ENCODE measurements around the gene OR51A4. TPM values are rescaled to one million over a fixed set of nuclear protein-coding genes. Genes with fewer than 3 reads are reported as not detected.
"Not testable (repeated sequence)": the region's sequence is repeated elsewhere in the genome, so short reads cannot be mapped to it uniquely, and the experiment has no call there.

OR51A4 gene, protein sequence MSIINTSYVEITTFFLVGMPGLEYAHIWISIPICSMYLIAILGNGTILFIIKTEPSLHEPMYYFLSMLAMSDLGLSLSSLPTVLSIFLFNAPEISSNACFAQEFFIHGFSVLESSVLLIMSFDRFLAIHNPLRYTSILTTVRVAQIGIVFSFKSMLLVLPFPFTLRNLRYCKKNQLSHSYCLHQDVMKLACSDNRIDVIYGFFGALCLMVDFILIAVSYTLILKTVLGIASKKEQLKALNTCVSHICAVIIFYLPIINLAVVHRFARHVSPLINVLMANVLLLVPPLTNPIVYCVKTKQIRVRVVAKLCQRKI
- total RNA-seq: not detected
- not detected for polyA plus RNA-seq
- total RNA-seq: 0 reads per million in 6 experiments

DNA sequence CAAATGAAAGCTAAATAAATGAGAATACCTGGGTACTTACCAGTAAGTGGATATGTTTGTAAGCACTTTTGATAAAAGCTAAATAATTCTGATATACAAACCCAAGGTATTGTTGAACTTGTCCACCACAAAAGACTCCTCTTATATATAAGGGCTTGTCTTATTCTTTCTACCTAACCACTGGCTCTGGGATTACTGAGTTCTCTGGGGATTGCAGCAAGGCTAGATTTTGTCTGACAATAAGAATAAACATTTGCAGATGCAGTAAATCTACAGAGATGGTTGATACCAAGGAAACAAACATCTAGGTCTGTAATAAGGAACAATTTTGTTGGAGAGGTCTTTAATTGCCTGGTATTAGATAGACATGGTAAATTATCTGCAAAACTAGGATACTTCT, at the start of gene OR51A4:
Gene OR51A4, minus strand, starts transcription at position 101 of the 400 bp plus-strand sequence. CDS start 505 bp downstream, outside the sequence.
- ATAC-seq (no peak), DNase-seq (no peak)
- no peak within 1 kb of the TSS for H3K27ac Mint-ChIP-seq
- H3K9me3 Mint-ChIP-seq: no peaks in the 10 kb centered on the region
- H3K36me3 Mint-ChIP-seq: no peaks in the 10 kb centered on the region
- H3K27me3 Mint-ChIP-seq: peaks cover 0 to 11% (median 2%) of the 10 kb centered on the region in 5 donors
- H3K4me1 Mint-ChIP-seq: no peaks in the 10 kb centered on the region
- POLR2A ChIA-PET: no interaction called here
- H3K4me3 Mint-ChIP-seq: no peak within 1 kb of the TSS

DNA sequence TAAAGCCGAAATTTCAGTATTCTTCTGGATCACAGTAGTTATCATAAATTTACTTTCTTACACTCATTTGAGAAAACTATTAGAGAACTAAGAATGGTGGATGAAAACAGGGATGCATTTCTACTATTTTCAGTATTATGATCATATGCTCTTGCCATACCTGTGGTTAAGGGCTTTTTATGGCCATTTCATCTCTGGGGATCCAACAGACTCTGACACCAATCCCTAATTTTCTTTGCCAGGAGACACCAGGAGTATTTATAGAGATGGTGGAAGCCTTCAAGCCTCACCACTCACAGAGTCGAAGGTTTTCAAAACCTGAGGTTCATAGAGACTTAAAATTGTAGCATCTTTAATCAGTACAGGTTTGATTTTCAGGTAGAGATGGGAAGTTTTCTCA, 47.1 kb upstream of the OR51A4 start, which contains the start of gene OR51L1:
Gene OR51L1, plus strand, starts transcription at position 301 of the 400 bp plus-strand sequence. CDS start 4,132 bp downstream, outside the sequence.
- Mint-ChIP-seq H3K27ac (no peak within 1 kb of the TSS), H3K4me3 (no peak within 1 kb of the TSS), H3K4me1 (no peaks in the 10 kb centered on the region), H3K36me3 (no peaks in the 10 kb centered on the region), H3K9me3 (no peaks in the 10 kb centered on the region), H3K27me3 (peaks cover 0 to 13% (median 0%) of the 10 kb centered on the region in 5 donors)
- no peak for DNase-seq
- POLR2A ChIA-PET: no interaction called here
- ATAC-seq: no peak

DNA sequence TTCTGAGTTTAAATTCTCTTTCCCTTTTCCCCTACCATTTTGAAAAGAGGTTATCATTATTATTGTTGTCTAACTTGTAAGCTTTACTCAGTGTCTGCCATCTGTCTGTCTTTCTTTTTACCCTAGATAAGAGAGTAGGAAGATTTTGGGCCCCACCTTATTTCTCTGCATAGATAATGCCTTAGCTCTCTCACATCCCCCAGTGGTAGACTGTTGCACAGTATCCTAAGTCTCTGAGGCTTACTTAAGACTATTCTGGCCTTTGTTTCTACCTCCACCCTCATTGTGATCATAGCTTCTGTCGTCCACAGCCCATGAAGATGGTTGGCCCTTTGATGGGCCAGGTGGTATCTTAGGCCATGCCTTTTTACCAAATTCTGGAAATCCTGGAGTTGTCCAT, 43.7 kb upstream of the OR51A4 start:
- Mint-ChIP-seq H3K4me3 (no peak overlapping the region), H3K27ac (no peak overlapping the region), H3K36me3 (no peaks in the 10 kb centered on the region), H3K9me3 (peaks cover 0 to 5% (median 0%) of the 10 kb centered on the region in 9 donors), H3K27me3 (peaks cover 0 to 29% (median 0%) of the 10 kb centered on the region in 5 donors), H3K4me1 (no peaks in the 10 kb centered on the region)
- no peak for DNase-seq
- POLR2A ChIA-PET: no interaction called here
- no peak for ATAC-seq

DNA sequence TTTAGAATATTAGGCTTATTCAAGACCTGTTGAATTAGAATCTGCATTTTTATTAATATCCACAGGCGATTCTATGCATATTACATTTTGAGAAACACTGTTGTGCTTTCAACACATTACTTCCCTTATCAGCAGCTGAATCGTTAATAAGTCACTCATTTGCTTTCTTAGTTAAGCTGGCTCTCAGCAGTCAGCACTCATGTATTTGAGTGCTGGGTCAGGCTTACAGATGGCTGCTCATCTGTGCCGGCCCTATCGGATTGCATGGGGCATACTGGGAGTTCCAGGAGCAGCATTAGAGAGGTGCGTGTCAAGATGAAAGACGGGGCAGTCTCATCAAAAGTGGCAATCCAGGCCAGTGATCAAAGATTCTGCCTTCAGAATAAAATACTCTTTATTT, 36.4 kb upstream of the OR51A4 start:
- peaks cover 0 to 5% (median 0%) of the 10 kb centered on the region in 9 donors for H3K9me3 Mint-ChIP-seq
- no peaks in the 10 kb centered on the region for H3K4me1 Mint-ChIP-seq
- H3K4me3 Mint-ChIP-seq: no peak overlapping the region
- ATAC-seq (no peak), DNase-seq (no peak)
- H3K27me3 Mint-ChIP-seq: peaks cover 0 to 17% (median 0%) of the 10 kb centered on the region in 5 donors
- no peak overlapping the region for H3K27ac Mint-ChIP-seq
- POLR2A ChIA-PET: no interaction called here
- no peaks in the 10 kb centered on the region for H3K36me3 Mint-ChIP-seq

DNA sequence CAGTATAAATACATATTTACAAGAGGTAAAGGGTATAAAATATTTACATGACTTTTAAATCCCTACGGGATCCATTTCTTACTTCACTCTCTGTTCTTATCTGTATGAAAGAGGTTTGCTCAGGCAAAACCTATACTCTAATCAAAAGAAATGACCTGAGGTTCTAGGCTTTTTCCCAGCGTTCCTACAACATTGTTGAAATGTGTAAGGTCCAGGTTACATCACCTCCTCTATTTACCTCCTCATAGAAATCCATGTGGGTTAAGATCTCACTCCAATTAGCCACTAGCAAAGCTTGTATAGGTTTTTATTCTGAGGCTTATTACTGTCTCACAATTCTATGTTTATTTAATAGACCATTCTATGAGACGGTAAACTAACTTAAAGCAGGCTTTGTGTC, 35.3 kb upstream of the OR51A4 start:
- Mint-ChIP-seq H3K4me3 (no peak overlapping the region), H3K4me1 (no peaks in the 10 kb centered on the region), H3K27ac (no peak overlapping the region), H3K36me3 (peaks cover 0 to 5% (median 0%) of the 10 kb centered on the region in 3 donors), H3K9me3 (peaks cover 0 to 8% (median 3%) of the 10 kb centered on the region in 9 donors), H3K27me3 (peaks cover 0 to 12% (median 2%) of the 10 kb centered on the region in 5 donors)
- DNase-seq (no peak), ATAC-seq (no peak)
- POLR2A ChIA-PET: no interaction called here

DNA sequence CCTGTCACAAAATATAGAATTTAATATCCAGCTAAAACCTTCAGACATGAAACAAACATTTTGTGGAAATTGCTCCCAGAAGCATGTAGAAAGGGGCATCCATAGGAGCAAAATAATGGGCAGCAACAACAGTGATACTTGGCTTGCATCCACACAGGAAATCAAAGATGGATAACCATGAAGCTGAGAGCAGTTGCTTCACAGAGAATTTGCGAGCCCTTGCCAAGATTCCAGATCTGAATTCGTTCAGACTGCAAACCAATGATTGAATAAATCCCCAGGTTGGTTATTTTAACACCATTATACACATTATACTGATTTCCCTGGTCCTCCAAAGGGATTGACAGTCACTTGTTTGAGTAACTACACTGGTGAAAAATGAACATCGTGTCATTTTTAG, 31.6 kb upstream of the OR51A4 start:
- Mint-ChIP-seq H3K4me1 (no peaks in the 10 kb centered on the region), H3K36me3 (peaks cover 0 to 6% (median 0%) of the 10 kb centered on the region in 3 donors), H3K27ac (no peak overlapping the region), H3K4me3 (no peak overlapping the region), H3K27me3 (peaks cover 0 to 4% (median 2%) of the 10 kb centered on the region in 5 donors), H3K9me3 (peaks cover 0 to 9% (median 3%) of the 10 kb centered on the region in 9 donors)
- DNase-seq (no peak), ATAC-seq (no peak)
- POLR2A ChIA-PET: no interaction called here

DNA sequence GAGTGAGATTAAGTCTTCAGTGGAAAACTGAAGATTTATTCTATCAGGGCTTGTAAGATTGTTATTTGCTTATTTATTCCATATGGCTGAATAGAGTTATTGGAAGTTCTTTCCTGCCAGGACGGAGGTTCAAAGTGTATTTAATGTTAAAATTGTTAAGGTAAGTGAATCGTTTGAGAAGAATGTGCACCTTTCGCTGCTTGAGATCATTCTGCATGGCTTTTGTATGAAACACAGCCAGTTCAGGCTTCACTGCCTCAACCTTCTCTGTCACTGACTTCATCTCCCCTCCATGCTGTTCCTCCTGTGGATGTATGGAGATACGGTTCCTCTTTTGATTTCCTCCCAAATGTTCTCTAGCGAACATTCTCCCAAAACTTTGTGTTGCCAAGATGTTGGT, 28.0 kb upstream of the OR51A4 start:
- H3K27me3 Mint-ChIP-seq: peaks cover 0 to 4% (median 4%) of the 10 kb centered on the region in 5 donors
- peaks cover 0 to 6% (median 0%) of the 10 kb centered on the region in 3 donors for H3K36me3 Mint-ChIP-seq
- POLR2A ChIA-PET: no interaction called here
- no peak overlapping the region for H3K4me3 Mint-ChIP-seq
- DNase-seq (no peak), ATAC-seq (no peak)
- no peaks in the 10 kb centered on the region for H3K4me1 Mint-ChIP-seq
- H3K27ac Mint-ChIP-seq: no peak overlapping the region
- peaks cover 0 to 9% (median 3%) of the 10 kb centered on the region in 9 donors for H3K9me3 Mint-ChIP-seq

DNA sequence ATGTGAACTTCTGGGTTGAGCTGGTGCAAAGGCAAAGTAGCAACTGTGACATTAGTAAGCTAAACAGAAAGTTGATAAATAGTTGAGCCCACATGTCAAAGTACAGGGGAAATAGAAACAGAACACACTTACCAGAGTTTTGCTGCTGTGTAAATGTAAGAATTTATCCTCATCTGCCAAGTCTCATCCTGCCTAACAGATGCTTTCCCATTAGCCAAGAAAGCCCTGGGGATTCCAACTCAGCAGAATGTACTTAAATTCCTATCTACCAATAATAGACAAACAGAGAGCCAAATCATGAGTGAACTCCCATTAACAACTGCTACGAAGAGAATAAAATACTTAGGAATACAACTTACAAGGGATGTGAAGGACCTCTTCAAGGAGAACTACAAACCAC, 15.4 kb upstream of the OR51A4 start:
- Mint-ChIP-seq H3K4me1 (no peaks in the 10 kb centered on the region), H3K27ac (no peak overlapping the region), H3K4me3 (no peak overlapping the region), H3K9me3 (peaks cover 0 to 16% (median 0%) of the 10 kb centered on the region in 9 donors), H3K36me3 (no peaks in the 10 kb centered on the region), H3K27me3 (peaks cover 0 to 14% (median 5%) of the 10 kb centered on the region in 5 donors)
- DNase-seq (no peak), ATAC-seq (no peak)
- POLR2A ChIA-PET: no interaction called here

DNA sequence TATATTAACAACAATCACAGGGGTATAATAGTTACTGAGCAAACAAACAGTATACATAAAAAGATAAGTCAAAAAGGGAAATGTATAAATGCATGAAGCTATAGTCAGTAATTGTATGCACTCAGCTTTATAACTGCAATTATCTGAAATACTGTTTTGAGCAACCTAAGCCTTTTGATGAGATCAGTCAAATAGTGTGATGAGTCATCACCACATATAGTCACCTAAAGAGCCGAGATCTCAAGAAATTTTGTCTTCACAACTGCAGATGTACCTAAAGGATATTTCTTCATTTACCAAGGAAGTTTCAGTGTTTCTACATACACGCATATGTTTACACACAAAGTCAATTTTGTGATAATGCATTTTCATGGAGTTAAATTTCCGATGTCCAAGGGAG, 13.5 kb upstream of the OR51A4 start:
- Mint-ChIP-seq H3K9me3 (peaks cover 0 to 16% (median 0%) of the 10 kb centered on the region in 9 donors), H3K36me3 (no peaks in the 10 kb centered on the region), H3K27ac (no peak overlapping the region), H3K4me3 (no peak overlapping the region), H3K27me3 (peaks cover 0 to 10% (median 4%) of the 10 kb centered on the region in 5 donors), H3K4me1 (no peaks in the 10 kb centered on the region)
- no peak for DNase-seq
- POLR2A ChIA-PET: no interaction called here
- ATAC-seq: no peak

DNA sequence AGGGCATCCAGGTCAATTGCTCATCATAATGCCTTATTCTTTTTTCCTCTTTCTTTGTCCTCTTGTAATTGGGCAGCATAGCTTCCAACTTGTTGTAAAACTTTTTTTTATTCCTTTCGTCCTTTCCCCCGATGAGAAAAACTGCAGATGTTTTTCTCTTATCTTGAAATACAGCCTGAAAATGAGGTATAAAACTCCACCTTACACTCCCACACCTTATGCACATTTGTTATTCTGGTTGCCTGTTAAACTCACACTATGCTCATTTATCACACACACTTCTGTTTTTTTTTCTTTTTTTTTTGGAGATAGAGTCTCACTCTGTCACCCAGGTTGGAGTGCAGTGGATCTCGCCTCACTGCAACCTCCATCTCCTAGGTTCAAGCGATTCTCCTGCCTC, 10.0 kb upstream of the OR51A4 start:
- ATAC-seq (no peak), DNase-seq (no peak)
- H3K4me1 Mint-ChIP-seq: no peaks in the 10 kb centered on the region
- peaks cover 0 to 11% (median 0%) of the 10 kb centered on the region in 9 donors for H3K9me3 Mint-ChIP-seq
- peaks cover 0 to 9% (median 2%) of the 10 kb centered on the region in 5 donors for H3K27me3 Mint-ChIP-seq
- no peak overlapping the region for H3K27ac Mint-ChIP-seq
- POLR2A ChIA-PET: no interaction called here
- H3K36me3 Mint-ChIP-seq: no peaks in the 10 kb centered on the region
- no peak overlapping the region for H3K4me3 Mint-ChIP-seq

DNA sequence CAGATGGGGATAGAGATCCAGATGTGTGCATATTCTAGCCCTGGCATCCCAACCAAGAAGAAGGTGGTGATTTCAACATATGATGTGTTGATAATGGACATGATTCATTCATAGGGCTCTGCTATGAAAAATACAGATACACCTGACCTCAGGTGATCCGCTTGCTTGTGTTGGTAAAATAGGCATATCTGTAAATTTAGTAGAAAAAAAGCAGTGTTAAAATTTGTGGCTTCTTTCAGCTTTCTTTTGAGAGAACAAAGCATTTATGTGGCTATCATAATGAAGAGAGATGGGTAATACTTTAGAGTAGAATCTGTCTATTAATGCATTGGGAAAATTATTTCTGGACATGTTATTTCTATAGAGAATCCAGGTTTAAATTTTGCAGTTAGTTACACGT, 8.2 kb upstream of the OR51A4 start, which contains the start of gene OR51A2:
Gene OR51A2, minus strand, starts transcription at position 101 of the 400 bp plus-strand sequence. Its CDS starts 0 bp downstream, at position 101.
- H3K4me1 Mint-ChIP-seq, H3K9me3 Mint-ChIP-seq, DNase-seq, H3K27ac Mint-ChIP-seq, ATAC-seq, H3K4me3 Mint-ChIP-seq, H3K27me3 Mint-ChIP-seq, H3K36me3 Mint-ChIP-seq, POLR2A ChIA-PET: not testable (repeated sequence)

DNA sequence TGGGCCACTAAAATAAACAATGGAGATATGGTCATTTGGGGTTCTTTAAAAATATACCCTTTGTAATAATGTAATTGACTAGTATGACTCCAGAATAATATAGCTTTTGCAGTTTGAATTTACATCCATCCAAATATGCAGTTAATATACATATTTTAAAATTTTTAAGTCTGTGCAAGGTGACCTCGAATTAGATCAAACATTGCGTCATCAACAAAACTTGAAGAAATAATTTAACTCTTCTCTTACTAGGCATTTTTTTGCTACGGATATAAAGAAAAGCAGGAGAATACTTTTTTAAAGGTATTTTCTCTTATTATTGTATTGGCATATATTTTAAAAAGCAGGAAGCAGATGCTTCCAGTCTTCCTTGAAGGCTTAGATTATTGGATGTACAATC, 10.7 kb downstream of the OR51A4 start:
- DNase-seq (no peak), ATAC-seq (no peak)
- H3K9me3 Mint-ChIP-seq: peaks cover 0 to 6% (median 0%) of the 10 kb centered on the region in 9 donors
- no peaks in the 10 kb centered on the region for H3K4me1 Mint-ChIP-seq
- no peak overlapping the region for H3K27ac Mint-ChIP-seq
- peaks cover 0 to 9% (median 2%) of the 10 kb centered on the region in 5 donors for H3K27me3 Mint-ChIP-seq
- no peaks in the 10 kb centered on the region for H3K36me3 Mint-ChIP-seq
- no peak overlapping the region for H3K4me3 Mint-ChIP-seq
- POLR2A ChIA-PET: no interaction called here

DNA sequence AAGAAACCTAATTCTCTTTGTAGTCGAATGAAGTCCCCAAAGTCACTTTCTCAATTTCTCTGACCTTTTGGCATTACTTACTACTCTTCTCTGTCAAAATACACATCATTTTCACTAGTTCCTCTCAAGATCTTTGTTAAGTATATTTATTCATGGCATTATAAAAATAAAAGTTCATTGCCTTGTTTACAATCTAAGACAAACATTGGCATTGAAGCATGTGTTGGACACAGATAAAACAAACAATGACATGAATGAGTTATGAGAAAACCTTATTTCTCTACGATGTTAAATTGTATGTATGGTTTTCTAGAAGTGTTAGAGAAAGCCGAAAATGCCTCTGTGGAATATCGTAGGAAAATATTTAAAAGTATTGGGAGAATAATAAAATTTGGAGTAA, 14.7 kb downstream of the OR51A4 start:
- Mint-ChIP-seq H3K27ac (no peak overlapping the region), H3K27me3 (peaks cover 0 to 6% (median 0%) of the 10 kb centered on the region in 5 donors), H3K4me1 (no peaks in the 10 kb centered on the region), H3K36me3 (no peaks in the 10 kb centered on the region), H3K4me3 (no peak overlapping the region), H3K9me3 (peaks cover 0 to 6% (median 0%) of the 10 kb centered on the region in 9 donors)
- POLR2A ChIA-PET: no interaction called here
- ATAC-seq (no peak), DNase-seq (no peak)
